Smooth muscle cell (in vitro differentiated cells): ENCODE data around the gene PRKACA. TPM values are rescaled to one million over a fixed set of nuclear protein-coding genes. Genes with fewer than 3 reads are reported as not detected.

Experiments used
- DNase-seq: peaks from one replicate; lab custom pipeline; 2025; ENCODE audit not compliant: unreplicated experiment; lab: John Stamatoyannopoulos, UW
- H2AFZ ChIP-seq: fragments of 200-600 bp; sonication (generic); 2 replicates; pipeline ENCODE4 v1.6.0; 2016; ENCODE audit warnings: antibody characterized with exemption, low read depth, mild to moderate bottlenecking
- H3F3A ChIP-seq: fragments of 200-600 bp; sonication (generic); 2 replicates; pipeline ENCODE4 v1.6.0; 2017; ENCODE audit warnings: antibody characterized with exemption, low read depth
- H3K27ac ChIP-seq: fragments of 200-600 bp; sonication (generic); 2 replicates; pipeline ENCODE4 v1.5.1; 2016; ENCODE audit warnings: low read depth, mild to moderate bottlenecking
- H3K27me3 ChIP-seq: fragments of 200-600 bp; sonication (generic); 2 replicates; pipeline ENCODE4 v1.6.1; 2016; ENCODE audit warnings: low read depth, mild to moderate bottlenecking
- H3K36me3 ChIP-seq: fragments of 200-600 bp; sonication (generic); 2 replicates; pipeline ENCODE4 v1.5.1; 2016; ENCODE audit warnings: low read depth
- H3K4me1 ChIP-seq: fragments of 200-600 bp; sonication (generic); 2 replicates; pipeline ENCODE4 v1.5.1; 2016; ENCODE audit warnings: low read depth
- H3K4me2 ChIP-seq: fragments of 200-600 bp; sonication (generic); 2 replicates; pipeline ENCODE4 v1.6.0; 2016; ENCODE audit warnings: mild to moderate bottlenecking
- H3K4me3 ChIP-seq: fragments of 200-600 bp; sonication (generic); 2 replicates; pipeline ENCODE4 v1.5.1; 2016; ENCODE audit warnings: mild to moderate bottlenecking
- H3K79me2 ChIP-seq: fragments of 200-600 bp; sonication (generic); 2 replicates; pipeline ENCODE4 v1.6.0; 2016; ENCODE audit warnings: low read depth, mild to moderate bottlenecking
- H3K9ac ChIP-seq: fragments of 200-600 bp; sonication (generic); 2 replicates; pipeline ENCODE4 v1.6.0; 2016; ENCODE audit warnings: low read depth
- H3K9me3 ChIP-seq: fragments of 200-600 bp; sonication (generic); replicated peaks from 2 replicates; pipeline ENCODE4 v1.5.1; 2016; ENCODE audit warnings: low read depth
- H4K20me1 ChIP-seq: fragments of 200-600 bp; sonication (generic); 2 replicates; pipeline ENCODE4 v1.6.0; 2016; ENCODE audit warnings: low read depth
- WGBS: methylation state at CpG from one replicate; pipeline ENCODE4 v1.1.7; 2016; ENCODE audit warnings: low lambda C conversion rate; 5-methylcytosine and 5-hydroxymethylcytosine counted together
- polyA plus RNA-seq: library from polyadenylated mRNA; unstranded; fragments of >200 nt; fragmentation: Nextera tagmentation; extraction: Ambion mirVana; gene quantifications from 2 replicates; pipeline ENCODE4 v1.2.1, GENCODE V29; 2016
- total RNA-seq: library from RNA; depleted of rRNA; stranded (reverse); fragments of >200 nt; gene quantifications from 2 replicates; pipeline ENCODE4 v1.2.3, GENCODE V29; 2014
- TF ChIP-seq, protein P1 (sequence below): fragments of 200-600 bp; sonication (generic); IDR thresholded peaks from 2 replicates; pipeline ENCODE4 v1.5.1; 2017; ENCODE audit warnings: borderline replicate concordance, mild to moderate bottlenecking, antibody characterized with exemption; ENCODE audit not compliant: insufficient read depth, poor library complexity, severe bottlenecking

The PRKACA gene
- total and polyA plus RNA-seq, 2 experiments from 2014 or later, result 11.1 to 30.3 TPM

DNA sequence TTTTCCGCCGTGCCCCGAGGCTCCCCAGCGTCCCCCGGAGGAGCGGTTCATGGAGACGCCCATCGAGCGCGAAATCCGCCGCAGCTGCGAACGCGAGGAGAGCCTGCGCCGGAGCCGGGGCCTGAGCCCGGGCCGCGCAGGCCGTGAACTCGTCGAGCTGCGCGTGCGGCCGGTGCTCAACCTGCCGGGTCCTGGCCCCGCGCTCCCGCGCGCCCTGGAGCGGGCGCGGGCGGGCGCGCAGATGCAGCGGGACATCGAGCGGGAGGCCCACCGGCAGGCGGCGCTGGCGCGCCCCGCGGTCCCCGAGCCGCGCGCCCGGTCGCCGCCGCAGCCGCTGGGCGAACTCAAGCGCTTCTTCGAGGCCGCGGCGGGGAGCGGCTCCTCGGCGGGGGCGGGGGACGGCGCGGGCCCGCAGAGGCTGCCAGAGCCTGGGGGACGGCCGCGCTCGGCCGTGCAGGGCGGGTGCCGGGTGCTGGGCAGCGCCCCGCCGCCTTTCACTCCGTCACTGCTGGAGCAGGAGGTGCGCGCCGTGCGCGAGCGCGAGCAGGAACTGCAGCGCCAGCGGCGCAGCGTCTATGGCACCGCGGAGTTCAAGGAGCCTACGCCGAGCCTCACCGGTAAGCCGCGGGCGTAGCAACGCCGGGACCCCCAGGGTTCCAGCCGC, 44.2 kb downstream of the PRKACA start:
- Histone ChIP-seq H3K79me2 (peaks cover 7% of the 10 kb centered on the region), H3K9ac (peak overlapping the region; percentile 25)
- DNase-seq, result peak; percentile 57

GRCh38 chr19:14072535-14073260, 44.9 kb downstream of the PRKACA start, which contains the start of gene MISP3:
TSS of gene MISP3 (plus strand) at chr19:14072786. CDS start at chr19:14073310, 524 bp downstream.
- Histone ChIP-seq H3K27me3 (no peaks in the 10 kb centered on the region), H2AFZ (peak within 1 kb of the TSS; percentile 86), H3K4me2 (peak within 1 kb of the TSS; percentile 93), H3K27ac (no peak within 1 kb of the TSS), H3F3A (peaks cover 3% of the 10 kb centered on the region), H3K36me3 (no peaks in the 10 kb centered on the region), H3K79me2 (peaks cover 7% of the 10 kb centered on the region), H3K9ac (no peak within 1 kb of the TSS), H3K4me1 (peaks cover 12% of the 10 kb centered on the region), H3K4me3 (peak within 1 kb of the TSS; percentile 69), H4K20me1 (no peaks in the 10 kb centered on the region), H3K9me3 (no peaks in the 10 kb centered on the region)
- TF ChIP-seq, protein P1, sequence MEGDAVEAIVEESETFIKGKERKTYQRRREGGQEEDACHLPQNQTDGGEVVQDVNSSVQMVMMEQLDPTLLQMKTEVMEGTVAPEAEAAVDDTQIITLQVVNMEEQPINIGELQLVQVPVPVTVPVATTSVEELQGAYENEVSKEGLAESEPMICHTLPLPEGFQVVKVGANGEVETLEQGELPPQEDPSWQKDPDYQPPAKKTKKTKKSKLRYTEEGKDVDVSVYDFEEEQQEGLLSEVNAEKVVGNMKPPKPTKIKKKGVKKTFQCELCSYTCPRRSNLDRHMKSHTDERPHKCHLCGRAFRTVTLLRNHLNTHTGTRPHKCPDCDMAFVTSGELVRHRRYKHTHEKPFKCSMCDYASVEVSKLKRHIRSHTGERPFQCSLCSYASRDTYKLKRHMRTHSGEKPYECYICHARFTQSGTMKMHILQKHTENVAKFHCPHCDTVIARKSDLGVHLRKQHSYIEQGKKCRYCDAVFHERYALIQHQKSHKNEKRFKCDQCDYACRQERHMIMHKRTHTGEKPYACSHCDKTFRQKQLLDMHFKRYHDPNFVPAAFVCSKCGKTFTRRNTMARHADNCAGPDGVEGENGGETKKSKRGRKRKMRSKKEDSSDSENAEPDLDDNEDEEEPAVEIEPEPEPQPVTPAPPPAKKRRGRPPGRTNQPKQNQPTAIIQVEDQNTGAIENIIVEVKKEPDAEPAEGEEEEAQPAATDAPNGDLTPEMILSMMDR, result no peak
- no peak for DNase-seq
- 10% methylated on average over 25 of the region's 51 CpGs for WGBS

More for the DNA sequence above, 44.2 kb downstream of the PRKACA start:
- Histone ChIP-seq H2AFZ (peak overlapping the region; percentile 81), H3K4me3 (peak overlapping the region; percentile 69), H3K4me1 (peaks cover 12% of the 10 kb centered on the region), H3K27me3 (no peaks in the 10 kb centered on the region), H3K4me2 (peak overlapping the region; percentile 93), H4K20me1 (no peaks in the 10 kb centered on the region), H3K9me3 (no peaks in the 10 kb centered on the region), H3K27ac (no peak overlapping the region), H3K36me3 (no peaks in the 10 kb centered on the region), H3F3A (peaks cover 3% of the 10 kb centered on the region)
- 1% methylated on average over 65 of the region's 106 CpGs for WGBS
- TF ChIP-seq, protein P1, result peak; percentile 39

- Histone ChIP-seq H3K9ac (no peak overlapping the region), H2AFZ (no peak overlapping the region), H3K4me2 (no peak overlapping the region), H4K20me1 (no peaks in the 10 kb centered on the region), H3K79me2 (no peaks in the 10 kb centered on the region), H3K4me1 (peaks cover 12% of the 10 kb centered on the region), H3K9me3 (no peaks in the 10 kb centered on the region), H3K27me3 (no peaks in the 10 kb centered on the region), H3K36me3 (no peaks in the 10 kb centered on the region), H3K27ac (no peak overlapping the region), H3F3A (peaks cover 3% of the 10 kb centered on the region), H3K4me3 (no peak overlapping the region)
- TF ChIP-seq, protein P1, result no peak
- WGBS, result 94% methylated on average over 43 of the region's 43 CpGs
- DNase-seq, result no peak
These were observed 47.1 kb downstream of the PRKACA start for GRCh38 chr19:14070268-14071050.
